Stimulated activated CD8-positive, alpha-beta memory T cell treated with anti-CD3 and anti-CD28 coated beads, Interleukin-4, amount 100 ng/mL, for 48 hours (primary cell): ENCODE measurements around the gene NEURL1.
"Not testable (repeated sequence)": the region's sequence is repeated elsewhere in the genome, so short reads cannot be mapped to it uniquely, and the experiment has no call there.

Experiments
- DNase-seq: peaks from one replicate; pipeline ENCODE4 v3.0.0-alpha.2; 2020

NEURL1 gene

DNA sequence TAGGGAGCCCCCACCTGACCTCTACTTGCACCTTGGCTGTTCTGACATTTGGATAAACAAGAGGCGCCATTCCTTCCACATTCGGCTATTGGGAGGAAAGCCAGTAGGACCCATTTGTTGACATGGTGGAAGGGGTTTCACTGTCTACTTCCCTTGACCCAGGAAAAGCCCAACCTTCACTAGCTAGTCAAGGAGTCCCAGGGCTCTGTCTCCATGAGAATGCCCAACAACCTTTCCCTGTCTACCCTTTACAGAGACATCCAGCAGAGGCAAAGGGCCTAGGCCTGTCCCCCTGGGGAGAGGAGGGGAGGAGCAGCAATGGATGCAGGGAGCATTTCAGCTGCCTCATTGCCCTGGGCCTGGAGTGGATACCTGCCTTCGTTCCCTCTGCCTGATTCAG is 136.1 kb downstream of the NEURL1 start:
- DNase-seq: no peak

DNA sequence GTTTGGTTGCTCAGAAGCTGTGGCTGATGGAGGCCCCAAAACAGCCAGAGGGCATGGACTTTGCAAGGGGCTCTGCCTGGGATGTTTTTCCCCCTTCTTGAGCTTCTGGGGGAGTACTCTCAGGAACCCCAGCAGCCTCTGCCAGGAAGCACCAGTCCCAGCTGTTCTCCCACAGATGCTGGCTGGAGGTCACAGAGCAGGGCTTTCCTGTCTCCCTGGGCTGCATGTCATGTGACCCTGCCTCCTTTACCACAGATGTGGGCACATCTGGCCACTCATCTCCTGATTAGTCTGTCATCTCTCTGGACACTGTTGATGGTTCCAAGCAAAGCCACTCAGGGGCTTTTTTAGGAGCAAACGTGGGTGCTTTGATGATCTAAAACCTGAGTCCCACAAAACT is 136.7 kb downstream of the NEURL1 start:
- DNase-seq: no peak

DNA sequence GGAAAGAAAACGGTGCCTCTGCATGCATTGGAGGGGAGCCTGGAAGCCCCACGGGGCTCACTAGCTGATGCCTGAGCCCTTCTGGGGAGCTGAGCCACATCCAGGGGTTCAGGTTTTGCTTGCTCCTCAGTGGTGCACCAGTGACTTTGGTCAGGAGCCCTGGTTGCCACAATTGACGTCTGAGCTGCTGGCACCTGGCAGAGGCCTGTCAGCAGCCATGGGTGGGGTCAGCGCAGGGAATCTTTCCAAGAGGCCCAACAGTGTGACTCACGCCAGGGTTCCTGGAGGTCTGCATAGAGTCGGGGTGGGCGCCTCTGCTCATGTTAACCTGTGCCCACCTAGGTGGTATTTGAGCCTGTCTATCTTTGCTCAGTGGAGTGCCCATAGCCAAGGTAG is 138.7 kb downstream of the NEURL1 start:
- no peak for DNase-seq

DNA sequence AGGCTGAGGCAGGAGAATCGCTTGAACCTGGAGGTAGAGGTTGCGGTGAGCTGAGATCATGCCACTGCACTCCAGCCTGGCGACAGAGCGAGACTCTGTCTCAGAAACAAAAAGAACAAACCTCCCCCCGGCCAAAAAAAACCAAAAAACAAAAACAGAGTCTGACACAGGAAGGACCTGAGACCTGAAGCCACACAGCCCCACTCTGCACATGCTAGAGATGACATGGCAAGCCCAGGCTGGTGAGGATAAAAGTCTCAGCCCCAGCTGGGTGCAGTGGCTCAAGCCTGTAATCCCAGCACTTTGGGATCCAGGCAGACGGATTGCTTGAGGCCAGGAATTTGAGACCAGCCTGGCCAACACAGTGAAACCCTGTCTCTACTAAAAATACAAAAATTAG is 139.4 kb downstream of the NEURL1 start:
- not testable (repeated sequence) for DNase-seq

DNA sequence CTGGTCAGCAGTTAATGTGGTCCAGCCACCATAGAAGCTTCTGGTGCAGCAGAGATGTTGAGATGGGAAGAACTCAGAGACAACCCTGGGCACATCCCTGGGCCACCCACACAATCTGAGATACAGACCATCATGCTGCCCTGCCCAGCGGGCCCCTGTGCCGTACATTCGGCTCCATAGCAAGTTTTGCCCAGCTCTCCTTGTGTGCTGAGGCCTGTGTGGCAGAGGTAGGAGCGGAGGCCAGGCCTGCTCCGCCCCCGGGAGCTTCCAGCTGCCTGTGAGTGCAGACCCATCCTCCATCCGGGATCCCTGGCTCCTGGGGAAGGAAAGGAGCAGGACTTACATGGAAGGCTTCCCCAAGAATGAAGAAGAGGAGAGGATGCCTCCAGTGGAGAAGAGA is 140.3 kb downstream of the NEURL1 start:
- DNase-seq: no peak

DNA sequence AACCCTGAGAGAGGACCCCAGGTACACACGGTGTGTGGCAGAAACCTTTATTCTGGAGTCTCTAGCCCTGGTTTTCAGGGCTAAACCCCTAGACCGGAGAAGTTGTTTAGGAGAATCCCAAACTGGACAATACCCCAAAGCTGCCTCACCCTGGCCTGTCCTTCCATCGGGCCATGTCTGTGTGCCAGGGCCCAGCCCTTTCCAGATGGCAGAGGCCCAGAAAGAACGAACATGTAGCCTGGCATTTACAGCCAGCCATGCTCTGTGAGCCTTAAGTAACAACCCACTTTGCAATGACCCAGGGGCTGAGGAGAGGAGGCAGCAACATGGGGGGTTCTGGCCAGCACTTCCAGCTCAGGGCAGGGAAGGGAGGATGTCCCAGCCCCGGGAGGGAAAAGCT is 142.1 kb downstream of the NEURL1 start:
- DNase-seq: no peak

DNA sequence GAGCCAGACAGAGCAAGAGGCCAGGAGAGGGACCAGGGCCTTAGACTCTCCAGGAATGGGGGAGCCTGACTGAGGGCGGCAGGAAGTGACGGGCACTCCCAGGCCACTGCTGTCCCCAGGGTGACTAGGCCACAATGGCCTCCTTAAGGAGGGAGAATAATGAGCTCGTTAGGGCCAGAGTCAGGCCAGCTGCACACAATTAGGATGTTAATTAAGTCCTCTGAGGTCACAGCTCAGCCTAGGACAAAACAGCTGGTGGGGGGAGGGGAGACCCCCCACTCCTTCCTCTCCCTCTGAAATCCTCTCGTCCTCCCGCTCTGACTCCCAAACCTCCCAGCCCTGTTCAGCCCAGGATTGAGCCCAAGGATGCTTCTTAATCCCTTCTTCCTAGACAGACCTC is 143.0 kb downstream of the NEURL1 start:
- no peak for DNase-seq

DNA sequence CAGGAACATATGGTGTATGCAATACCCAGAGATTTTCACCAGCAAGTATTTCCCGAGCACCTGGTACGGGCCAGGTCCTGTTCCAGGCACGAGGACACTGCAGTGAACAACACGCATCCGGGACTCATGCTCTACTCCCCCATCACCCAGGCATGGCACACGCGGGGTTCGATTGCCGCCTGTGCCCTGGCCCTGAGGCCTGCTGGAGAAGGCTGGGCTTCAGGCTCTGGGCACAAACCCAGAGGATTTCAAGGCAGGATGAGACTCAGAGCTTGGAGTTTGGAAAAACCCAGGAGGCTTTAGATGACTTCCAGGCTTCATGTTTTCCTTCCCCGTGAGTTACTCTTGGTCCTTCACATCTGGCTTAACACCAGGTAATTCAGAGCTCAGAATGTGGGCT is 143.5 kb downstream of the NEURL1 start:
- DNase-seq: no peak

DNA sequence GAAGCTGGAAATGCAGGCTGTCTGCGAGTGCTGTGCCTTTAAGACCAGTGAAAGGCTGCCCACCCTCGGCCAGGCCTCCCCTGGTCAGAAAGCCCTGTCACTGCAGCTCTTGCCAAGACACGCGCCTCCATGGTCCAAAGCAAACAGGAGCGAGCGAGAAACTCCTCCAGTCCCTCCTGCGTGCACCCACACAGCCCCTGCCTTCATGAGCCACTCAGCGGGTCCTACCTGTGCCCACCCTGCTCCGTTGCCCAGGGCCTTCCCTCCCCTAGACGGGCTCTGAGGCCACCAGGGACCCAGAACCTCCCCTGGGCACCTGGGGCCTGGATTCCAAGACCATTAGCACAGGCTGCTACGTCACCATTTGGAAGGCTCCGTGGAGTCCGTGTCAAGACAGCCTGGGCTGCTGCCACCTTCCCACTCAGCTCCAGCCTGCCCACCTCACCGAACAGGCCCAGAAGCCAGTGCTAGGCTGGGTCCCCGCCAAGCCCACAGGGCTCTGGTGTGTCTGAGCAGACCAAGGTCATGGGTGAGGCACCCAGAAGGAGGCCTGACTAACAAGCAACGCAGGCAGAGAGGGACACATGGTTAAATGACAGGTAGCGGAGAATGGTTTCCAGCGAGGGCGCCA is 144.5 kb downstream of the NEURL1 start:
- no peak for DNase-seq

DNA sequence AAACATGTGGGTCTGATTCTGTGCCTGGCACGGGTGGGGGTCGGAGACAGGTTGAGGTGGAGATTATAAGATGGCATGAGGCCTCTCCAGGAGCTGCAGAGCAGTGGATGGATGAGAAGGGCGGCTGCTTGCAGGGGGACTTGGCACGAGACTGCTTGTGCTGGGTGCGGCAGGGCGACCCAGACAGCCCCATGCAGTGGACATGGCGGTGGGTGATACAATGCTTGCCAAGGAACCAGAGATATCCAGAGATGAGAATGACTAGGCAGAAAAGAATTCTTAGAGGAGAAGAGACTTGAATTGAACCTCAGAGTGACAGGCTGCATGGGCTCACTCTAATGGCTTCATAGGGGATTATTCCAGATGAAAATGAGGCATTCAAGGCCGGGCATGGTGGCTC is 145.4 kb downstream of the NEURL1 start:
- DNase-seq: no peak

DNA sequence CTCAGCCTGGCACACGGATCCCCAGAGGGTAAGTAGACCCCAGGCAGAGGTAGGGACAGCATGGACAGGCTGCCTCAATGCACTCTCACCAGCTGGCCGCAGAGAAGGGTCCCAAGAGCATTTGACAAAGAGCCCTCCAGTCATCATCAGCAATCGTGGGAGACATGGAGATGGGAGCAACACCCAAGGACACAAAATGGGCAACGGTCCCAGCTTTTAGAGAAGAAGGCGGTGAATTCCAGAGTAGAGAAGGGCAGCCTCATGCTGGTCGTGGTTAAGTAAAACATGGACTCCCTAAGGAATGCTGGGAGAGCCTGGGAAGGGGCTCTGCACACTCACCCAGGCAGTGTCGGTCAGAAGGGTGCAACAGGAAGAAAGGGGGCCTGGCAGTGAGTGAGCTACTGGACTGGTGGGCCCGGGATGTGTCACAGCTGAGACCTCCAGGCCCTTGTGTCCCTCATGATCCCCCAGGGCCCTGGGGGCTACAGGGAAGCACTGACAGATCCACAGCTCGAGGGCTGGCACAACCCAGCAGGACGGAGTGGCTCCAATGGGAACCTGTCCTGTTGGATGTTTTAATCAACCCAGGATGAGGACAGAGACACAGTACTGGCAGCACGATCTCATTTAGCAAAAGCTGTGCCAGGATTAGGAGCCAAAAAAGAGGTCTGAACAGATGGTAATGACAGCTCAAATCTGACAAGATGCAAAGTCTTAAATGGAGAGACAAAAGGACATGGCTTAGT is 147.1 kb downstream of the NEURL1 start:
- no peak for DNase-seq

DNA sequence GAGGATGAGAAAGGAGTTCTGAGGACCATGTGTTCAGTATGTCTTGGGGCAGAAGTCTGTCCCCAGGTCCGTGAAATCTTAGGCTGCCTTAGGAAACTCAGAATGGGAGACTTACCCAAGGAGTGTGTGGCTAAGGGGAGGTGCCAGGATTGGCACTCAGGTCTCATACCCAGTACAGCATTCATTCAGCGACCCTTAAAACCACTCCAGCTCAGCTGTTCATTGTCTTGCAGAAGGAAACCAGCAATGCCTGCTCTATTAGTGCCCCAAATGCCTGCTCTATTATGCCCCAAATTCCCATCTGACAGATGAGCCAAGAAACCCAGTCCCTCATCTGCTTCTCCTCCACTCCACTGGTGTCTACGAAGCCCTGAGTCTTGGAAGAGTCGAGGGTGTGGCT is 147.8 kb downstream of the NEURL1 start:
- DNase-seq: no peak
